Astrocyte of the spinal cord (primary cell): ENCODE data around the gene DIO1.

Source experiments
- DNase-seq: peaks from one replicate; pipeline ENCODE4 v3.0.0; 2011; ENCODE audit warnings: low read depth, low spot score
- H3K4me3 ChIP-seq: 2 replicates; pipeline ENCODE4 v1.5.1; 2011; ENCODE audit warnings: low read depth, mild to moderate bottlenecking, low read length, moderate library complexity
- CTCF ChIP-seq: IDR thresholded peaks from 2 replicates; pipeline ENCODE4 v1.5.1; 2012; ENCODE audit warnings: low read depth, mild to moderate bottlenecking, low read length, inconsistent platforms
- in situ Hi-C: cut with HindIII; loops from 2 replicates; pipeline ENCODE4 v1.10.0; 2017; ENCODE audit warnings: low sequenced_read_pairs

DIO1 gene

GRCh38 chr1:53919675-53920066 lies 25.7 kb downstream of the DIO1 start:
- no peak overlapping the region for H3K4me3 ChIP-seq
- in situ Hi-C loops: no loop called here
- TF ChIP-seq CTCF: no peak
- no peak for DNase-seq

DNA sequence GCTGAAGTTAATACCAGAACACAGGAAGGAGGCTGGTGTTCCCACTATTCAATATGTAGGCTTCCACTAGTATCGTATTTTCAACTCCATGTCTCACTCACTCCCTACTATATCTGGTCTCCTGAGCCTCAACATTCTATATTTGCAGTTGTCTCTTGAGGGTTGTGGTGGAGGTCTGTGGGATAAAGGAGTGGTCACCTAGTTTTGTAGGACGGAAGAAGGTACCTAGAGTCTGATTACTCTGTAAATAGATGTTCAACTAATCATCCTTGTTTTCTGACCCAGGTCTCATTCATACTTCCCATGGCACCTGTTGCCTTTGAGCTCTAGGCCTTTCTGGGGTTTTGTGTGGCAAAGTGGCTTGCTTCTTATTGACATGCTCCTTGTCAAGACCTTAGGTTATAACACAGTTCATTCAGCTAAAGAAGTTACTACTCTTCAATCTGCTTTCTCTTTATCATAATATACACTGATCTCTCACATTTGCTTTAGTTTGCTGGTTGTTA lies 33.4 kb downstream of the DIO1 start:
- TF ChIP-seq CTCF: no peak
- DNase-seq: no peak
- H3K4me3 ChIP-seq: no peak overlapping the region
- in situ Hi-C loops: no loop called here

DNA sequence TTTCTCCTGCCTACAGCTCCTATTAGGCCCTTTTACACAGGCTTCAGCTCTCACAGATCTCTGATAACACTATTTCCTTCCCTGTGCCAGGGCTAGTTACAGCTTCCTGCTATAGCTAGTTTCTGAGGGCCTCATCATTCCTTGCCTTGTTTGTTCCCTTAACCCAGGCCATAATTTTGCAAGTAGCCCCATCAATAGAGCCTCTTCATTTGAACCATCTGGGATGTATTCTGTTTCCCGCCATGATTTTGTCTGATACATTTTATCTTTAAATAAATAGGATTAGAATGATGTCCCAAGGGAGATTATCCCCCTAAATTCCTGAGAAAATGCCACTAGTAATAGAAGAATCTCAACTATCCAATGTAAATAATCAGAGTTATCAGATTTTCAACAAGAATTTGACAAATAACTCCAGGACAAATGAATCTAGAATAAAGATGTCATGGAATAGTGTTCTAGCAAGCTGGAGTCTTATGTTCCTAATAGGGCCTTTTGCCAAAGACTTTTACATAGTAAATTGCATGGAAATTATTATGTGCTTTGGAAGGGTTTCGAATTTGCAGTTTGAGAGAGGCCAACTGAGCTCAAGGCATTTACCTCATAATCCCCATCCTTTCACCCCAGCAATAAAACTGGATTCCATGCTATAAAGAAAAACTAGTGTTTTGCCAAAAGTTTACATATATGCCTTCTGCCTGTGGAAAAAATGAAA lies 35.4 kb downstream of the DIO1 start:
- no peak for DNase-seq
- H3K4me3 ChIP-seq: no peak overlapping the region
- in situ Hi-C loops: no loop called here
- TF ChIP-seq CTCF: no peak

DNA sequence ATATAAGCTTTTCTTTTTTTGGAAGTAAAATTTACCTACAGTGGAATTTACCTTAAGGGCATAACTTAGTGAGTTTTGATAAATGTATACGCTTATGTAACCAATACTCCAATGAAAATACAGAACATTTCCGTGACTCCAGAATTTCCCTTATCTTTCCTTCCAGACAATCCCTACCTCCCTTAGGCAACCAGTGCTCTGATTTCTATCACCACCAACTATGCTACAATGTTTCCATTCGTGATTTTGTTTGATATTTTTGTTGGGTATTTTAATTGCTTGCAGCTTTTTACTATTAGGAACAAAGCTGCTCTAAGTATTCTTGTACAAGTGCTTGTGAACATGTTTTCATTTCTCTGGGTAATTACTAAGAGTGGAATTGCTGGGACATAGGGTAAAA lies 36.9 kb downstream of the DIO1 start:
- in situ Hi-C loops: no loop called here
- no peak for DNase-seq
- no peak for TF ChIP-seq CTCF

GRCh38 chr1:53931523-53931922 lies 37.5 kb downstream of the DIO1 start:
- in situ Hi-C loops: no loop called here
- no peak for DNase-seq
- TF ChIP-seq CTCF: no peak
- no peak overlapping the region for H3K4me3 ChIP-seq

More for the DNA sequence above, 36.9 kb downstream of the DIO1 start:
- no peak overlapping the region for H3K4me3 ChIP-seq

DNA sequence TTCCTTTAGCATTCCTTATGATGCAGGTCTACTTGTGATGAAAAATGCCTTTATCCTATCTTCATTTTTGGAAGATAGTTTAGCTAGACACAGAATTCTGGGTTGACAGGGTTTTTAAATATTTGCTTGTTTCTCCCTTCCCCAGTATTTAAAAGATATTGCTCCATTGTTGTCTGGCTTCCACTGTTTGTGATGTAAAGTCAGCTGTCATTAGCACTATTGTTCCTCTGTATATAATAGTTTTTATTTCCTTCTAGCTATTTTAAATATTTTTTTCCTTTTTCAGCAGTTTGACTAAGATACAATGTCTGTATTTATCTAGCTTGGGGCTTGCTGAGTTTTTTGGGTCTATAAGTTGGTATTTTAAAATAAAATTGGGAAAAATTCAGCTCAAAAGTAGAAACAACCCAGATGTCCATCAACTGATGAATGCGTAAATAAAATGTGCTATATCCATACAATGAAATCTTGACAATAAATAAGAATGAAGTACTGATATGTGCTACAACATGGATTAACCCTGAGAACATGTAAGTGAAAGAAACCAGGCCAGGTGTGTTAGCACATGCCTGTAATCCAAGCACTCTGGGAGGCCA lies 40.3 kb downstream of the DIO1 start:
- in situ Hi-C loops: no loop called here
- no peak overlapping the region for H3K4me3 ChIP-seq
- DNase-seq: no peak
- TF ChIP-seq CTCF: no peak
